Neural progenitor cell (in vitro differentiated cells): ENCODE measurements around the gene HES2. TPM values are rescaled to one million over a fixed set of nuclear protein-coding genes. Genes with fewer than 3 reads are reported as not detected.
"Not testable (repeated sequence)": the region's sequence is repeated elsewhere in the genome, so short reads cannot be mapped to it uniquely, and the experiment has no call there.

Experiments
- DNase-seq: peaks from one replicate; pipeline ENCODE4 v3.0.0-alpha.2; 2016; ENCODE audit warnings: low spot score
- H2AFZ ChIP-seq: fragments of 200-600 bp; sonication (generic); replicated peaks from 2 replicates; pipeline ENCODE4 v1.6.1; 2016; ENCODE audit warnings: antibody characterized with exemption
- H3F3A ChIP-seq: fragments of 200-600 bp; sonication (generic); 2 replicates; pipeline ENCODE4 v1.6.1; 2016; ENCODE audit warnings: antibody characterized with exemption, low read depth
- H3K27ac ChIP-seq: fragments of 200-600 bp; sonication (generic); 2 replicates; pipeline ENCODE4 v1.5.1; 2016; ENCODE audit warnings: mild to moderate bottlenecking
- H3K27me3 ChIP-seq: fragments of 200-600 bp; sonication (generic); 2 replicates; pipeline ENCODE4 v1.6.1; 2016; ENCODE audit warnings: mild to moderate bottlenecking, moderate library complexity
- H3K36me3 ChIP-seq: fragments of 200-600 bp; sonication (generic); 2 replicates; pipeline ENCODE4 v1.5.1; 2016
- H3K4me1 ChIP-seq: fragments of 200-600 bp; sonication (generic); 2 replicates; pipeline ENCODE4 v1.6.1; 2016; ENCODE audit warnings: mixed run types
- H3K4me2 ChIP-seq: fragments of 200-600 bp; sonication (generic); 2 replicates; pipeline ENCODE4 v1.6.1; 2016
- H3K4me3 ChIP-seq: fragments of 200-600 bp; sonication (generic); 2 replicates; pipeline ENCODE4 v1.5.1; 2016
- H3K79me2 ChIP-seq: fragments of 200-600 bp; sonication (generic); 2 replicates; pipeline ENCODE4 v1.6.1; 2016; ENCODE audit warnings: low read depth
- H3K9ac ChIP-seq: fragments of 200-600 bp; sonication (generic); 2 replicates; pipeline ENCODE4 v1.6.1; 2016
- H3K9me3 ChIP-seq: fragments of 200-600 bp; sonication (generic); 2 replicates; pipeline ENCODE4 v1.5.1; 2016; ENCODE audit warnings: low read depth
- H4K20me1 ChIP-seq: fragments of 200-600 bp; sonication (generic); 2 replicates; pipeline ENCODE4 v1.6.1; 2016; ENCODE audit warnings: low read depth
- H3K27ac Mint-ChIP-seq: 3 replicates; pipeline ENCODE4 v1.8.0; 2021; ENCODE audit warnings: mixed read lengths
- H3K27me3 Mint-ChIP-seq: 2 replicates; pipeline ENCODE4 v1.8.0; 2022; ENCODE audit warnings: low read depth, mild to moderate bottlenecking, inconsistent platforms, moderate library complexity, mixed read lengths; ENCODE audit not compliant: insufficient read depth
- H3K36me3 Mint-ChIP-seq: 3 replicates; pipeline ENCODE4 v1.8.0; 2021; ENCODE audit warnings: mixed read lengths
- H3K4me1 Mint-ChIP-seq: 3 replicates; pipeline ENCODE4 v1.8.0; 2021; ENCODE audit warnings: mixed read lengths
- H3K4me3 Mint-ChIP-seq: 3 replicates; pipeline ENCODE4 v1.8.0; 2021; ENCODE audit warnings: mild to moderate bottlenecking, moderate library complexity, mixed read lengths
- H3K9me3 Mint-ChIP-seq: 3 replicates; pipeline ENCODE4 v1.8.0; 2020; ENCODE audit warnings: mixed read lengths
- CTCF ChIP-seq: fragments of 200-600 bp; sonication (generic); IDR thresholded peaks from 2 replicates; pipeline ENCODE4 v1.5.1; 2017; ENCODE audit warnings: antibody characterized with exemption, mild to moderate bottlenecking
- EZH2 ChIP-seq: fragments of 200-600 bp; sonication (generic); IDR thresholded peaks from 2 replicates; pipeline ENCODE4 v1.6.1; 2017; ENCODE audit warnings: antibody characterized with exemption, mild to moderate bottlenecking, moderate library complexity
- EZH2phosphoT487 ChIP-seq: fragments of 200-600 bp; sonication (generic); IDR thresholded peaks from 2 replicates; pipeline ENCODE4 v1.6.1; 2017; ENCODE audit warnings: antibody characterized with exemption
- microRNA-seq: library from miRNA; unstranded; fragments of <30 nt; microRNA quantifications from one replicate; pipeline ENCODE4, GENCODE V29; 2016
- small RNA-seq: library from RNA; depleted of rRNA; stranded (forward); fragments of <200 nt; gene quantifications from one replicate; pipeline ENCODE3, GENCODE V24; 2015
- total RNA-seq: library from RNA; depleted of rRNA; stranded (reverse); fragments of >200 nt; gene quantifications from 2 replicates; pipeline ENCODE4 v1.2.3, GENCODE V29; 2015; ENCODE audit warnings: low replicate concordance

The HES2 gene
- total RNA-seq, 1 donor from 2014 or later, result 0.04 TPM

- no peak overlapping the region for H3K27ac ChIP-seq
- H3K9ac ChIP-seq, result no peak overlapping the region
- Mint-ChIP-seq H3K36me3 (peaks cover 15% of the 10 kb centered on the region), H3K9me3 (peaks cover 18% of the 10 kb centered on the region), H3K4me1 (peaks cover 17% of the 10 kb centered on the region), H3K27ac (no peak overlapping the region), H3K4me3 (no peak overlapping the region), H3K27me3 (peaks cover 5% of the 10 kb centered on the region)
- TF ChIP-seq EZH2phosphoT487 (no peak), EZH2 (no peak), CTCF (no peak)
- no peaks in the 10 kb centered on the region for H3K36me3 ChIP-seq
- no peak overlapping the region for H2AFZ ChIP-seq
- peaks cover 36% of the 10 kb centered on the region for H3K79me2 ChIP-seq
- peaks cover 6% of the 10 kb centered on the region for H3K9me3 ChIP-seq
- no peak for DNase-seq
- H4K20me1 ChIP-seq, result peaks cover 14% of the 10 kb centered on the region
- H3F3A ChIP-seq, result peaks cover 3% of the 10 kb centered on the region
- H3K4me3 ChIP-seq, result no peak overlapping the region
- H3K4me1 ChIP-seq, result peaks cover 5% of the 10 kb centered on the region
- H3K27me3 ChIP-seq, result no peaks in the 10 kb centered on the region
- no peak overlapping the region for H3K4me2 ChIP-seq
Measured at GRCh38 chr1:6365047-6365446, 54.7 kb downstream of the HES2 start.

- DNase-seq, result peak; percentile 59
- Histone ChIP-seq H3K79me2 (peaks cover 41% of the 10 kb centered on the region), H3K4me1 (peaks cover 20% of the 10 kb centered on the region), H4K20me1 (peaks cover 30% of the 10 kb centered on the region)
- not testable (repeated sequence) for H3K27me3 ChIP-seq, H3K9me3 ChIP-seq, H3K27me3 Mint-ChIP-seq, H3K4me3 ChIP-seq, H3K27ac ChIP-seq, H3F3A ChIP-seq, H3K9ac ChIP-seq, H2AFZ ChIP-seq, H3K4me2 ChIP-seq, H3K36me3 ChIP-seq
- TF ChIP-seq CTCF, result peak; percentile 58
- Mint-ChIP-seq H3K4me1 (peaks cover 28% of the 10 kb centered on the region), H3K4me3 (peak overlapping the region; percentile 15), H3K9me3 (peaks cover 16% of the 10 kb centered on the region), H3K36me3 (peaks cover 15% of the 10 kb centered on the region), H3K27ac (peak overlapping the region; percentile 53)
Measured at GRCh38 chr1:6363085-6363884, 56.4 kb downstream of the HES2 start.

Small RNAs within 50 kb of the gene (microRNA-seq; reads per million reads assigned to microRNA genes)
- gene MIR4252, result not detected

Small RNAs within 50 kb of the gene (small RNA-seq; reads per million reads assigned to genes)
- gene MIR4252, result not detected

Other genes with a start within 250 kb of the HES2 start
- 0.17 and 0.22 TPM in 2 replicates for gene CHD5, start 239.6 kb downstream of the HES2 start, total RNA-seq
- 261 and 410 TPM in 2 replicates for gene RPL22, start 220.3 kb downstream of the HES2 start, total RNA-seq
- gene RNF207, start 213.8 kb downstream of the HES2 start, total RNA-seq, result 3.1 and 5.9 TPM in 2 replicates
- 88.4 and 118 TPM in 2 replicates for gene ICMT, start 184.0 kb downstream of the HES2 start, total RNA-seq
- 5.5 and 22.2 TPM in 2 replicates for gene HES3, start 175.7 kb downstream of the HES2 start, total RNA-seq
- 8.4 and 27.3 TPM in 2 replicates for gene GPR153, start 158.8 kb downstream of the HES2 start, total RNA-seq
- gene ACOT7, start 26.2 kb downstream of the HES2 start, total RNA-seq, result 19.6 and 44.9 TPM in 2 replicates
- 7.1 and 11.0 TPM in 2 replicates for gene ESPN, start 4.9 kb upstream of the HES2 start, total RNA-seq
- gene TNFRSF25, start 46.3 kb upstream of the HES2 start, total RNA-seq, result 15.6 and 23.7 TPM in 2 replicates
- 7.4 and 25.9 TPM in 2 replicates for gene PLEKHG5, start 71.7 kb upstream of the HES2 start, total RNA-seq
- 28.1 and 48.0 TPM in 2 replicates for gene NOL9, start 134.6 kb upstream of the HES2 start, total RNA-seq
- not detected in 2 replicates for gene TAS1R1, start 135.4 kb upstream of the HES2 start, total RNA-seq
- gene ZBTB48, start 160.1 kb upstream of the HES2 start, total RNA-seq, result 18.3 and 28.3 TPM in 2 replicates
- gene KLHL21, start 182.9 kb upstream of the HES2 start, total RNA-seq, result 4.8 and 7.2 TPM in 2 replicates
- gene PHF13, start 193.8 kb upstream of the HES2 start, total RNA-seq, result 32.0 and 35.6 TPM in 2 replicates
- gene THAP3, start 204.9 kb upstream of the HES2 start, total RNA-seq, result 25.0 and 37.2 TPM in 2 replicates